Stomach (tissue), 4 donors: ENCODE results near the gene SLF1.

Experiments used
- CTCF ChIP-seq, 7 experiments: fragments of 450-650 bp in 4 of 7; fragments of 200-600 bp in 3 of 7; sonication (generic) in 3 of 7; IDR thresholded peaks; one replicate each; pipeline ENCODE4 v1.5.1; 2016 to 2019; ENCODE audit warnings: antibody characterized with exemption in 7 of 7, control low read depth in 2 of 7, mild to moderate bottlenecking in 1 of 7
- POLR2A ChIP-seq, 4 donors: fragments of 450-650 bp; IDR thresholded peaks; one replicate each; pipeline ENCODE4 v1.6.1; 2016; ENCODE audit warnings: antibody characterized with exemption in 4 of 4, control low read depth in 2 of 4, mild to moderate bottlenecking in 1 of 4, moderate library complexity in 1 of 4
- POLR2AphosphoS5 ChIP-seq, 3 donors: sonication (generic); formaldehyde crosslinking; IDR thresholded peaks; one replicate each; pipeline ENCODE4 v1.6.1; 2016; ENCODE audit warnings: antibody characterized with exemption in 3 of 3

- TF ChIP-seq CTCF (IDR thresholded peaks at IDR 0.05), result no peak
- no peak for TF ChIP-seq POLR2AphosphoS5 (IDR thresholded peaks at IDR 0.05)
- TF ChIP-seq POLR2A (IDR thresholded peaks at IDR 0.05), result no peak
These were observed 8.7 kb downstream of the SLF1 start for GRCh38 chr5:94627191-94627590.
